Glutamatergic neuron (in vitro differentiated cells): ENCODE measurements around the gene ADORA3. TPM values are rescaled to one million over a fixed set of nuclear protein-coding genes. Genes with fewer than 3 reads are reported as not detected.

ENCODE experiments used
- DNase-seq: peaks from one replicate; pipeline ENCODE4 v3.0.0; 2022
- H3K27ac Mint-ChIP-seq: one replicate; pipeline ENCODE4 v1.8.0; 2020; ENCODE audit warnings: mild to moderate bottlenecking, mixed read lengths, inconsistent platforms; ENCODE audit not compliant: unreplicated experiment
- H3K27me3 Mint-ChIP-seq: one replicate; pipeline ENCODE4 v1.8.0; 2020; ENCODE audit warnings: mild to moderate bottlenecking, moderate library complexity, mixed read lengths, inconsistent platforms; ENCODE audit not compliant: unreplicated experiment
- H3K36me3 Mint-ChIP-seq: one replicate; pipeline ENCODE4 v1.8.0; 2020; ENCODE audit warnings: mild to moderate bottlenecking, mixed read lengths, inconsistent platforms; ENCODE audit not compliant: unreplicated experiment
- H3K4me1 Mint-ChIP-seq: one replicate; pipeline ENCODE4 v1.8.0; 2020; ENCODE audit warnings: mild to moderate bottlenecking, low read depth, mixed read lengths, inconsistent platforms; ENCODE audit not compliant: unreplicated experiment
- H3K4me3 Mint-ChIP-seq: one replicate; pipeline ENCODE4 v1.8.0; 2020; ENCODE audit warnings: mild to moderate bottlenecking, mixed read lengths, inconsistent platforms; ENCODE audit not compliant: unreplicated experiment
- H3K9me3 Mint-ChIP-seq: one replicate; pipeline ENCODE4 v1.8.0; 2020; ENCODE audit warnings: mild to moderate bottlenecking, moderate library complexity, mixed read lengths, inconsistent platforms; ENCODE audit not compliant: unreplicated experiment
- CTCF ChIP-seq: fragments of 200-600 bp; sonication (generic); IDR thresholded peaks from one replicate; pipeline ENCODE4 v1.5.0; 2021; ENCODE audit not compliant: partially characterized antibody, unreplicated experiment
- total RNA-seq: library from RNA; stranded (reverse); fragmentation: NEBNext Ultra II Directional; extraction: Animal tissue kit (Norgen Biotek cat#: 25700); gene quantifications from one replicate; pipeline ENCODE4 v1.2.1, GENCODE V29; 2021; ENCODE audit not compliant: unreplicated experiment

Gene ADORA3
- total RNA-seq, 1 donor from 2014 or later: not detected

GRCh38 chr1:111471538-111471937 is 31.9 kb downstream of the ADORA3 start:
- H3K27me3 Mint-ChIP-seq: peaks cover 2% of the 10 kb centered on the region
- peaks cover 8% of the 10 kb centered on the region for H3K4me1 Mint-ChIP-seq
- no peaks in the 10 kb centered on the region for H3K36me3 Mint-ChIP-seq
- H3K27ac Mint-ChIP-seq: no peak overlapping the region
- TF ChIP-seq CTCF: no peak
- H3K4me3 Mint-ChIP-seq: no peak overlapping the region
- DNase-seq: no peak
- H3K9me3 Mint-ChIP-seq: no peaks in the 10 kb centered on the region

GRCh38 chr1:111471012-111471411 is 32.4 kb downstream of the ADORA3 start:
- DNase-seq: no peak
- Mint-ChIP-seq H3K27ac (no peak overlapping the region), H3K9me3 (no peaks in the 10 kb centered on the region), H3K27me3 (peaks cover 2% of the 10 kb centered on the region), H3K4me1 (peaks cover 3% of the 10 kb centered on the region), H3K36me3 (no peaks in the 10 kb centered on the region), H3K4me3 (no peak overlapping the region)
- TF ChIP-seq CTCF: no peak

GRCh38 chr1:111470596-111470995 is 32.8 kb downstream of the ADORA3 start:
- no peaks in the 10 kb centered on the region for H3K36me3 Mint-ChIP-seq
- TF ChIP-seq CTCF: no peak
- peaks cover 2% of the 10 kb centered on the region for H3K27me3 Mint-ChIP-seq
- H3K4me3 Mint-ChIP-seq: no peak overlapping the region
- no peak overlapping the region for H3K27ac Mint-ChIP-seq
- no peaks in the 10 kb centered on the region for H3K4me1 Mint-ChIP-seq
- H3K9me3 Mint-ChIP-seq: no peaks in the 10 kb centered on the region
- DNase-seq: no peak

DNA sequence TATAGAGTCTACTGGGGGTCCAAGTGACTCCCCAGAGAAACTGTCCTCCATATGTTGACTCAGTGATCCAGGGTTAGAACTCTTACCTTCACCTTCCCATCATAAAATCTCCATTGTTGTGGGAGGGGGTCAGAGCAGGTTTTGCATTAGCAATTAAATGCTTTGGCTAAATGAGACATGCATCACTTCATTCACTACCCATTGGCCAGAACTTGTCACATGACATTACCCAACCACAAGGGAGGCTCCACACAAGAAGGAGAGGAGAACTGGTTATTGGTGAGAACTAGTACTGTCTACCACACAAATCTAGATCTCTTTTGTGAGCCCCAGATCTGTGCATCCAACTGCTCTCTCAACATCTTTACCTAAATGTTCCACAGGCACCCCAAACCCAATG is 33.9 kb downstream of the ADORA3 start:
- Mint-ChIP-seq H3K9me3 (no peaks in the 10 kb centered on the region), H3K27ac (no peak overlapping the region), H3K36me3 (no peaks in the 10 kb centered on the region), H3K4me1 (no peaks in the 10 kb centered on the region), H3K27me3 (peaks cover 2% of the 10 kb centered on the region), H3K4me3 (no peak overlapping the region)
- no peak for DNase-seq
- TF ChIP-seq CTCF: no peak

- Mint-ChIP-seq H3K27ac (no peak overlapping the region), H3K9me3 (peaks cover 1% of the 10 kb centered on the region), H3K4me3 (no peak overlapping the region)
These were observed 34.7 kb downstream of the ADORA3 start for GRCh38 chr1:111468717-111469100.

More at GRCh38 chr1:111468717-111469100, 34.7 kb downstream of the ADORA3 start:
- no peaks in the 10 kb centered on the region for H3K4me1 Mint-ChIP-seq
- no peak for DNase-seq
- H3K36me3 Mint-ChIP-seq: no peaks in the 10 kb centered on the region
- H3K27me3 Mint-ChIP-seq: peaks cover 2% of the 10 kb centered on the region
- TF ChIP-seq CTCF: no peak
